ENCODE measurements around the gene SLC17A9. TPM values are rescaled to one million over a fixed set of nuclear protein-coding genes. Genes with fewer than 3 reads are reported as not detected.
"Not testable (repeated sequence)": the region's sequence is repeated elsewhere in the genome, so short reads cannot be mapped to it uniquely, and the experiment has no call there.

SLC17A9 gene
- total RNA-seq, 1 experiment from 2014 or later: 0.17 TPM

DNA sequence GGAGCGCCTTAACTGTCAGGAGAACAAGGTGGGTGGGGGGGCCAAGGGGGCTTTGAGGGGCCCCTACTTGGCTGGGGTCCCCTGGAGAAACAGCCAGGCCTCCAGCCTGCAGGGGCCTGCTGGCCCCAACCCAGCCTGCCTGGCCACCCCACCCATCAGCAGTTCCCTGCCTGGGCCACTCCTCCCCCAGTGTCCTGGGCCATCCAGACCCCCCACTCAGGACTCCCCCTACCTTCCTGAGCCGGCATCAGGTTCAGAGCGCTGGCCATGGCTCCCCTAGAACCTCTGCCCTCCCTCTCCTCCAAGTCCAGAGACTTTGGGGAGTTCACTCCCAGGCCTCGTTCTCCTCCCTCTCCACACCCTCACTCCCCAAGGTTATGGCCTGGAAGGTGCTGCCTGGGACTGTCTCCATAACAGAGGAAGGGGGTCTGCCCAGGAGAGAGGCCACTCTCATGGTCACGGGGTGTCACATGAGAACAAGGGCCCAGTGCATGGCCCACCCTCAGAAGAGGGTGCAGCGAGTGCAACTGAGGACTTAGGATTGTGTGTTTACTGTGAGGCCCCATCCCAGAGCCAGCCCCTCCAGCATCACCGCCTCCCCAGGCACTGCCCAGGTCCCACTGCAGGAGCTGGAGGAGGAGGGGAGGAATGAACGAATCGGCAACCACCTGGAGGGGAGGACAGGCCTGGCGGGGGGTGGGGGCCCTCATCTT, 6.0 kb downstream of the SLC17A9 start:
- Histone ChIP-seq H3K4me1 (ENCODE audit: insufficient read depth, low read length, poor library complexity, severe bottlenecking) (peaks cover 2% of the 10 kb centered on the region), H3K4me3 (ENCODE audit: low read depth, low read length, poor library complexity, severe bottlenecking) (no peak overlapping the region), H3K36me3 (ENCODE audit: insufficient read depth, low read length, poor library complexity, severe bottlenecking) (no peaks in the 10 kb centered on the region), H3K9me3 (ENCODE audit: low read depth, low read length, poor library complexity, severe bottlenecking) (no peaks in the 10 kb centered on the region), H3K27me3 (replicated peaks; ENCODE audit: insufficient read depth, low read depth, low read length, poor library complexity) (no peaks in the 10 kb centered on the region), H3K27ac (ENCODE audit: low read depth, low read length, poor library complexity, severe bottlenecking) (no peak overlapping the region)
- POLR2A ChIA-PET (ENCODE audit: low non-redundant PET): no interaction called here
- CTCF ChIA-PET: no interaction called here
- intact Hi-C loops (cut with micrococcal nuclease; ENCODE audit: unreplicated experiment): no loop called here
- no peak for TF ChIP-seq EZH2 (IDR thresholded peaks at IDR 0.05; ENCODE audit: borderline replicate concordance, low read depth, low read length, poor library complexity, severe bottlenecking)
- TF ChIP-seq, protein P1, sequence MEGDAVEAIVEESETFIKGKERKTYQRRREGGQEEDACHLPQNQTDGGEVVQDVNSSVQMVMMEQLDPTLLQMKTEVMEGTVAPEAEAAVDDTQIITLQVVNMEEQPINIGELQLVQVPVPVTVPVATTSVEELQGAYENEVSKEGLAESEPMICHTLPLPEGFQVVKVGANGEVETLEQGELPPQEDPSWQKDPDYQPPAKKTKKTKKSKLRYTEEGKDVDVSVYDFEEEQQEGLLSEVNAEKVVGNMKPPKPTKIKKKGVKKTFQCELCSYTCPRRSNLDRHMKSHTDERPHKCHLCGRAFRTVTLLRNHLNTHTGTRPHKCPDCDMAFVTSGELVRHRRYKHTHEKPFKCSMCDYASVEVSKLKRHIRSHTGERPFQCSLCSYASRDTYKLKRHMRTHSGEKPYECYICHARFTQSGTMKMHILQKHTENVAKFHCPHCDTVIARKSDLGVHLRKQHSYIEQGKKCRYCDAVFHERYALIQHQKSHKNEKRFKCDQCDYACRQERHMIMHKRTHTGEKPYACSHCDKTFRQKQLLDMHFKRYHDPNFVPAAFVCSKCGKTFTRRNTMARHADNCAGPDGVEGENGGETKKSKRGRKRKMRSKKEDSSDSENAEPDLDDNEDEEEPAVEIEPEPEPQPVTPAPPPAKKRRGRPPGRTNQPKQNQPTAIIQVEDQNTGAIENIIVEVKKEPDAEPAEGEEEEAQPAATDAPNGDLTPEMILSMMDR (conservative IDR thresholded peaks at IDR 0.05; ENCODE audit: low read depth, low read length): no peak
- DNase-seq (ENCODE audit: low spot score): no peak
- BruUV-seq (replicated peaks): no TSS peak

DNA sequence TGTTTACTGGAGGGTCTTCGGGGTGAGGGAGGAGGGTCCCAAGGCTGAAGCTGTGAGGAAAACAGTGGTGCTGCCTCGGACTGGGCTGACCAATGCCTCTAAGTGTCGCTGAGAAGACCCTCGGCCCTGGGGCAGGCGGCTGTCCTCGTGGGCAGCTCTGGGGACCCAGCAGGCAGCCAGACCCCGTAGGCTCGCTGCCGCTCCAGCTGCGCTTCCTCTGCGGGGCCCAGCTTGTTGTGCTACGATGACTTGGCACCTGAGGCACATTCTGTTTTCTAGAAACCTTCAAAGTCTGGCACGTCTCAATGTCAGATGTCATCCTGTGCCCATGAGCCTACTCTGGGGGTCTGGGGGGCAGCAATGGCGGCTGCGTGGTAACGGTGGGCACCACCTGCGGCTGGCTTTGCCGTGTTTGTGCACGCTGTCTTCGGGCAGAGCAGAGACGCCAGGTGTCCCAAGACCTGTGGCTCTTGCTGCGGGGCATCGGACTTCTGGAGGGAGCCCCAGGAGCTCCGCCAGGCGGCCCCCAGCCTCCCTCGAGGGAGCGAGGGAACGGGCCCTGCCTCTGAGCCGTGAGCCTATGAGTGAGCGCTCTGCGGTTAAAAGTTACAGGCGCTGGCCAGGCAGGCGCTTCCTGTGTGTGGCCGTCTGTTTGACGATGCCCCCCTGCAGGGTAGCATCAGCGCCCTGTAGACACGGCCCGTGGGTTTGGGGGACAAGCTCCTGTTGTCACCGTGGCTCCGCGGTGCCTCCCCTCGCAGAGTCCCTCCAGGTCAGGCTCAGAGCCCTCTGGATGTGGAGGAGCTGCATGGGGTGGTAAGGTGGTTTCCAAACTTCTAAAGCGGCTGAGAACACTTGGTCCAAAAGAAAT, 6.8 kb downstream of the SLC17A9 start:
- DNase-seq (ENCODE audit: low spot score): no peak
- POLR2A ChIA-PET (ENCODE audit: low non-redundant PET): no interaction called here
- TF ChIP-seq, protein P1 (conservative IDR thresholded peaks at IDR 0.05; ENCODE audit: low read depth, low read length): no peak

DNA sequence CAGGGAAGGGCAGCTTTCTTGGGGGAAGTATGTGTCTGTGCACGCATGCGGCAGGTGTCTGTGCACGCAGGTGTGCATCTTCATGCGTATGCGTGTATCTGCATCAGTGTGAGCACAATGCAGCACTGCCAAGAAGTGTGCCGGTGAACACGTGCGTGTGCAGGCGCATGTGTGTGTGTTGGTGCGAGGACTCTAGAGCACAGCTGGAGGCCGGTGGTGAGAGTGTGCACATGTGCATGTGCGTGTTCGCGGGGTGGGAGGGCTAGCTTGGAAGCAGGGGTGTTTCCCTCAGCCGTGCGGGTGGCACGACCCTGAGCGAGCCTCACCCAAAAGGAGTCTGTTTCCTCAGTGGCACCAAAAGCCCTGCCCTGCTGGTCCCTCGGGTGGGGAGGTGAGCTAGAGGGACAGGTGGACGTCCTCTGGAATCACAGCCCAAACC, 7.5 kb downstream of the SLC17A9 start:
- intact Hi-C loops (cut with micrococcal nuclease; ENCODE audit: unreplicated experiment): no loop called here
- CTCF ChIA-PET: interaction anchor here (0.7 kb wide), 1 partner anchor 12 kb away, joined by 3 read pairs; no protein-coding TSS in a partner anchor
- no peaks in the 10 kb centered on the region for H3K9me3 ChIP-seq (ENCODE audit: low read depth, low read length, poor library complexity, severe bottlenecking)
- no TSS peak for BruUV-seq (replicated peaks)
- H3K4me3 ChIP-seq (ENCODE audit: low read depth, low read length, poor library complexity, severe bottlenecking): no peak overlapping the region
- no peaks in the 10 kb centered on the region for H3K4me1 ChIP-seq (ENCODE audit: insufficient read depth, low read length, poor library complexity, severe bottlenecking)
- POLR2A ChIA-PET (ENCODE audit: low non-redundant PET): no interaction called here
- H3K36me3 ChIP-seq (ENCODE audit: insufficient read depth, low read length, poor library complexity, severe bottlenecking): no peaks in the 10 kb centered on the region
- no peak overlapping the region for H3K27ac ChIP-seq (ENCODE audit: low read depth, low read length, poor library complexity, severe bottlenecking)
- no peak for TF ChIP-seq EZH2 (IDR thresholded peaks at IDR 0.05; ENCODE audit: borderline replicate concordance, low read depth, low read length, poor library complexity, severe bottlenecking)
- TF ChIP-seq, protein P1 (conservative IDR thresholded peaks at IDR 0.05; ENCODE audit: low read depth, low read length): no peak
- no peaks in the 10 kb centered on the region for H3K27me3 ChIP-seq (replicated peaks; ENCODE audit: insufficient read depth, low read depth, low read length, poor library complexity)
- no peak for DNase-seq (ENCODE audit: low spot score)

More for the DNA sequence above, 6.8 kb downstream of the SLC17A9 start:
- Histone ChIP-seq H3K36me3 (ENCODE audit: insufficient read depth, low read length, poor library complexity, severe bottlenecking) (no peaks in the 10 kb centered on the region), H3K4me1 (ENCODE audit: insufficient read depth, low read length, poor library complexity, severe bottlenecking) (no peaks in the 10 kb centered on the region), H3K27me3 (replicated peaks; ENCODE audit: insufficient read depth, low read depth, low read length, poor library complexity) (no peaks in the 10 kb centered on the region), H3K27ac (ENCODE audit: low read depth, low read length, poor library complexity, severe bottlenecking) (no peak overlapping the region), H3K4me3 (ENCODE audit: low read depth, low read length, poor library complexity, severe bottlenecking) (no peak overlapping the region), H3K9me3 (ENCODE audit: low read depth, low read length, poor library complexity, severe bottlenecking) (no peaks in the 10 kb centered on the region)
- intact Hi-C loops (cut with micrococcal nuclease; ENCODE audit: unreplicated experiment): no loop called here
- CTCF ChIA-PET: interaction anchor here (0.7 kb wide), 1 partner anchor 13 kb away, joined by 3 read pairs; no protein-coding TSS in a partner anchor
- no TSS peak for BruUV-seq (replicated peaks)

- DNase-seq (ENCODE audit: low spot score); H3K36me3 ChIP-seq (ENCODE audit: insufficient read depth, low read length, poor library complexity, severe bottlenecking); H3K27me3 ChIP-seq (replicated peaks; ENCODE audit: insufficient read depth, low read depth, low read length, poor library complexity); POLR2A ChIA-PET (ENCODE audit: low non-redundant PET); H3K27ac ChIP-seq (ENCODE audit: low read depth, low read length, poor library complexity, severe bottlenecking); H3K4me3 ChIP-seq (ENCODE audit: low read depth, low read length, poor library complexity, severe bottlenecking); intact Hi-C loops (cut with micrococcal nuclease; ENCODE audit: unreplicated experiment); BruUV-seq (replicated peaks); H3K9me3 ChIP-seq (ENCODE audit: low read depth, low read length, poor library complexity, severe bottlenecking); H3K4me1 ChIP-seq (ENCODE audit: insufficient read depth, low read length, poor library complexity, severe bottlenecking): not testable (repeated sequence)
- CTCF ChIA-PET: interaction anchor here (0.7 kb wide), 1 partner anchor 12 kb away, joined by 3 read pairs; no protein-coding TSS in a partner anchor
Observed at GRCh38 chr20:62960446-62961309, 8.2 kb downstream of the SLC17A9 start.

All from A673 (cell line).